ENCODE data around the gene MPL.
"Not testable (repeated sequence)": the region's sequence is repeated elsewhere in the genome, so short reads cannot be mapped to it uniquely, and the experiment has no call there.

The MPL gene

DNA sequence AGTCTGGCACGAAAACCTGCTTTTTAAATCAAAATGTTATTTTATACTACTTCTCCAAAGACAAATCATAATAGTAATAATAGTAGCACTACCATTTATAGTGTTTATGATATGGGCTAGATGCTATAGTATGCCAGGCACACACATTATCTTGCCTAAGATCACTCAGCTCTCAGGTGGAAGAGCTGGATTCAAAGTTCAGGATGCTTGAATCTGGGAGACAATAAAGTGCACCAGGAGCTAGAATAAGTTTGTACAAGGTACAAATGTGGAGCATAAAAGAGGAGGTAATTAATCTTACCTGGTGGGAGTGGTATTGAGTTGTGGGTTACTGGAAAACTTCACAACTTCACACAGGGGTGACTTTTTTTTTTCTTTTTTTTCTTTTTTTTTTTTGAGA is 40.2 kb downstream of the MPL start:
- DNase-seq (ENCODE audit: low read depth, low spot score), result no peak

DNA sequence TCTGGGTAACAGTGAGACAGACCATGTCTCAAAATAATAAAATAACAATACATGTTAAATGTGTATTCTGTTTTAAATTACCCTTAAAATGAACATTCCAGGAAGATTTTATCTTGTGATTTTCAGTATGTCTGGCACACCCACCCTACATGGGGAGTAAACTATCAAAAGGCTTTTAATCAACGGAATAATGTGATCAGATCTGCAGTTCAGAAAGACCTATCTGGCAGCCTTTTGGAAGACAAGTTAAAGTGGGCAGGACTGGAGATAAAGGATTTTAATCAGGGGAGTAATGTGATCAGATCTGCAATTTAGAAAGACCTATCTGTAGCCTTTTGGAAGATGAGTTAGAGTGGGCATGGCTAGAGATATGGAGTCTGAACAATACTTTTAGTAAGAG is 41.9 kb downstream of the MPL start:
- DNase-seq (ENCODE audit: low read depth, low spot score), result no peak

DNA sequence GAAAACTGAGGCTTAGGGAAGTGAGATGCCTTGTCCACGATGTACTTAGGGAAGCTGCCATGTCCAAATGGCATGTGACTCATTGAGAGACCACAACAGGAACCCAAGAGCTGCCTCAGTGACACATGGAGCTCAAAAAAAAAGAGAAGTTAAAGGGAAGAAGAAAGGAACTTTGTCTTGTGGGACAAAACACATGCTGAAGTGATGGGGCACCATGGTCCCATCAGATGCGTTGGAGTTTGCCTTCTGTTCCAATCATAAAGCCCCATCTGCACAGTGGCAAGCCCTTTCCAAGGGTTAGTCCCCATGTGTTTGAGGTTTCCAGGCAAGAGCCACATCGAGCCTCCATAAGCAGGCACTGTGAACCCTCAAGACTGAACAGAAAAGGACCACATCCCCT is 44.0 kb downstream of the MPL start:
- DNase-seq (ENCODE audit: low read depth, low spot score), result no peak

DNA sequence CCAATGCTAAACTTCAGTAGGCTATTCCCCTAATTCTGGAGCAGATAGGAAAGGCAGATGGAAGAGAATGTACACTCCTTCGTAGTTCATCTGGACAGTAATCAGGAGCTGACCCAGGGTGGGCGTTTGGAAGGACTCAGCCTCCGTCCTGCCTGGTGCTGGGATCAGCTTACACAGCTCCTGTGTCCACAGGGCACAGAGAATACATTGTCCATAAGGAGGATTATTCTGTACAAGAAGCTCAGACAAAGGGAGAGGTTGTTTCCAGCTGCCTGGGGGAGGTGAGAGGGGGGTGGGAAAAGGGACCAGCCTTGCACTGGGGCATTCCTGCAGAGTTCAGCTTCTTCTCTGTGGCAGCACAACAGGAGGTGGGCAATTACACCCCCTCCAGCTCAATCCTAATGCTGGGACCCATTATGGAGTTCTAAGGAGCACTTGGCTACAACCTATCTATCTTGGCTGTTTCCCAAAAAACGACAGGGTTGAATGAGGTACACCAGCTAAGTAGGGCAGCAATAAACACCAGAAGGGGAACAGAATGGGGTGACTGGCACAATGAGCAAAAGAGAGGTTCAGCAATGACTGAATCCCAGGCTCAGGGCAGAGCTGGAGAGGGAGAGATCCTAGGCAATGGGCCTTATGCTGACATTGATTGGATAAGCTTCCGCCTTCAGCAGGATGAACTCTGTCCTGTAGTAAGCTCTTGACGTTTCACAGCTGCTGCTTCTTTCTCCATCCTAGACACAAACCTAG is 44.6 kb downstream of the MPL start:
- no peak for DNase-seq (ENCODE audit: low read depth, low spot score)

DNA sequence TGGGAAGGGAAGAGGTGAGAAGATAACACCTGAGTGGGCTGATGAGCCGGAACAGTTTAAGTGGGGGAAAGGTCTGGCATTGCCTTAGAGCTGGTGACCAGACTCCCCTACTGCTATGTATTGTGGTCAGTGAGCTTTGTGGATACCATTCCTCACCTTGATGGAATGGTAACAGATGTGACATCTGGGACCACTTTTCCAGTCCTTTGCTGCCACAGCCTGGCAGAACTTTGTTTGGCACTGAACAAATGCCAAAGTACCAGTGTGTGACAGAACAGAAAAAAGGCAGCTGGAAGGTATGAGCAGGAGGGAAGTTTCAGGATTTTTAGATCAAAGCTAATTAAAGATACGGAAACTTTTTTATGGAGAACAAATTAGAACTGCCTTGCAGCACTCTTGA is 45.8 kb downstream of the MPL start:
- no peak for DNase-seq (ENCODE audit: low read depth, low spot score)

DNA sequence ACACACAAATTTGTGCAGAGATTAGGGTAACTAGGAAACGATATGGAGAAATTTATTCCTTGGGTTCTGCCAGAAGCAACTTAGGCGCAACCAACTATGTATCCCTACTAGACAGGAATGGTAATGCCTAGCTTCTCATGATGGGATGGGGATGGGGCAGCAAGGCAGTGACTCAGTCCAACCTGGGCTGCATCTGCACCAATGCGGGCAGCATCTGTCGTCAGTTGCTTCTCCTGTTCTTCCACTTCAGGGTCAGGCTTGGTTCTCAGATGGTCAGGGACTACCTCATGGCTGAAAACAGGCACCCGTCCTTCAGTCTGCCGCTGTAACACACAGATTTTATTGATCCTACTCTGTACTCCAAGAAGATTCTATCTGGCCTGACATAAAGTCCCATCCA is 49.1 kb downstream of the MPL start:
- no peak for DNase-seq (ENCODE audit: low read depth, low spot score)

DNA sequence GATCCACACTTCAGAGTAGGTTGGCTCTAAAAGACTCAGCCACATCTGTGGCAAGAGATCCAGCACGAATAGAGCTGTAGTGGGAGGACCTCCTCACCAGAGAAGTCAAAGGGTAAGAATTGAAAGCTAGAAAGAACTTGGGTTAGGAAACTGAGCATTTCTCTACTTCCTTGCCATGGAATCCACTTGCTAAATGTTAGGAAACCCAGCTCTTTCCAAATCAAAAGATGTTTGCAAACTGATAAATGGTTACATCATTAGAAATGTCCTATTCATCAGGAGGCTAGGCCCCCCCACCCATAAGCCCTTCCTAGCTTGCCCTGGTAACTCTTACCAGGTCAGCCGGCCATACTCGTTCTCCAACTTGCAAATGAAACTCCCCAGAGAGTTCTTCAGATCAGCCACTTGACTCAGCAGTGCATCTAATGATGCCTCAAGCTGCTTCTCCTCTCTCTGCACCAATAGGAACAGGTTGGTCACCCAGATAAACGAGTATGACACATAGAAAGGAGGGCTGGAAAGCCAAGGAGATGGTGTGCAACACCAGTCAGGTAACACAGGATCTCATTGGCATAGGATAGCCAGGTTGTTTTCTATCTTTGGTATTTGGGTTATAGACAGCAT is 50.5 kb downstream of the MPL start:
- no peak for DNase-seq (ENCODE audit: low read depth, low spot score)

DNA sequence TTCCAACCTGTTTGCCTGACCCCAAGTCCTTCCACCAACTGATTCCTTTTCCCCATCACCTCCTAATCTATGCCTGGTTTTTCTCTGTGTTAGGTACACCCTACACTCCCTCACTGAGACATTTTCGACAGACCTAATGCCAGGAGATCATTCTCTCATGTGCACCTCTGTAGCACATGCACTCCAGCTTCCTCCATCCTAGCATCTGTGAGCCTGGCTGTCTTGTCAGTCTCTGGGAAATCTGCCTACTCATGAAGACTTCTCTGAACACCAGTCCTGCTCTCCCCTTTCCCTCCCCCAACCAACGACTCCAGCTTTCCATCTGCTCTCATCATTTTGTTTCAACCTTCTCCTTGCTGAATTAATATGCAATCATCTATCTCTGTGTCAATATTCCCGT is 51.0 kb downstream of the MPL start:
- DNase-seq (ENCODE audit: low read depth, low spot score), result no peak

DNA sequence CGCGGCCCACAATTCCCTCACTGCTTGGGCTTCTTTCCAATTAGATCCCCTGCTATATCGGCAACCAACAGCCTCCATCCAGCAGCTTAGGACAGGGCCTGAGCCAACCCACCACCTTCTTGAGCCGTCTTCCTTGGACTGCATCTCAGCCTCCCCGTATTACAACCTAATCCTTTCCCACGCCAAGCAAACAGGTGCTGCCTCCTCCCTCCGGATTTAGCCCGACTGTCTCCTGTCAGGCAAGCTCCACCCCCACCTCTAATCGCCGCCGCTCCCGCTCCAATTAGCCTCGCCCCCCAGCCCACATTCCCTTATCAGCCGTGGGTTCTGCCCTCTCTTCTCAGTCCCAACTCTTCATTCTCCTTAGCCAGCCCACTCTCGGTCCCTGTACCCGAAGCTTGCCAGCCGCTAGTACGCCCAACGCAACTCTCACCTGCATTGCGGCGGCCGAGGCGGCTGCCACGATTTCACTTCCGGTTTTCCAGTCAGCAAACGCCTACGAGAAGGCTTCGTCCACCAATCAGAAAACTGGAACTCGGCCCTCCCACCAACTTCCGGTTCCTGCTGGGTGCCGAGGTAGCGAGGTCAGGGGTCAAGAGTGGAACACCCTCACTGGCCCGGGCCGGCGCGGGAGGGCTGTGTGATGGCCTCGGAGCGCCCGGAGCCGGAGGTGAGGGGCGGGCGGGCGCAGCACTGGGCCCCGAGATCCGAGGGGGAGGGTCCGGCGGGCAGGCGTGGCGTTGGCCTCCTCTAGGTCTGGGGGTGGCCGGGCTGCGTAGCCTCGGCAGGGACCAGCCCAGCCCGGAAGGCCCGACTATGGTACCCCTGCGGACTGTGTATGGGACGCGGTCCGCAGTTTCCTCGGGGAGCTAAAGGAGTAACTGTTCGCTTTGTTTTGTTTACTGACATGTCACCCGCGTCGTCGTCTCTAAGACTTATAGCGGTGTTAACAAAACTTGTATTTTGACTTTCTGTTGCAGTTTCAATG is 52.0 kb downstream of the MPL start, which contains the start of the genes MED8 and SZT2:
MED8 (minus strand) TSS at position 475 of the 988 bp plus-strand sequence; CDS start at position 439, 36 bp downstream.
SZT2 (plus strand) TSS at position 574 of the 988 bp plus-strand sequence; CDS start at position 644, 70 bp downstream.
- peak; percentile 85 for DNase-seq (ENCODE audit: low read depth, low spot score)

DNA sequence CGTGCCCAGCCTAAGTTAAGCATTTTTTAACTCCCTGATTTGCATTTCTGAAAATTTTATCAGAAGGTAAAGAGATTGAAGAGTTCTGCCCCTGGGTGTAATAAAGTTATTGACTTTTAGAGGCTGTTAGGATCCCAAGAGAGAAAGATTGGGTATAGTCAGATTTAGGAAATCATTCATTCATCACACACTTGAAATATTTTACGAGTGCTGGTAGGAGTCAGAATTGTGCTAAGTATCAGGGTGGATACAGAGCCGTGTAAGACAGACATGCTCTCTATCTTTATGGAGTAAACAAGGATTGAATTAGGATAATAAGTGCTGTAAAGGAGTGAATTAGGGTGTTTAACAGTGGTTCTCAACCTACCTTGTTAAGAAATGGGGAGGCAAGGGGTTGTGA is 55.1 kb downstream of the MPL start:
- DNase-seq (ENCODE audit: low read depth, low spot score), result no peak

DNA sequence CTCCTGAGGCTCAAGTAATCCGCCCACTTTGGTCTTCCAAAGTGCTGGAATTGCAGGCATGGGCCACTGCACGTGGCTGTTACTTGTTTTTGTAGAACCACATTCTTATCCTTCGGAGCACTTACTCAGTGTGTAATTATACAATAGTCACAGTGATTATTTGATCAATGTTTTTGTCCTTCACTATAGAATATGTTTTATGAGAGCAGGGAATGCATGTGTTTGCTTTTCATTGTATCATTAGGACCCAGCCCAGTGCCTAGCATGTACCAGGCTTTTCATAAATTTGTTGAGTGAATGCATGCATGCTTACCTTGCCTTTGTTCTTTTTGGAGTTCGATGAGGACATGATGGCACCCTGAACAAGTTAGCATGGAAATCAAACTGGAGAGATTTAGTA is 57.9 kb downstream of the MPL start:
- DNase-seq (ENCODE audit: low read depth, low spot score), result no peak

DNA sequence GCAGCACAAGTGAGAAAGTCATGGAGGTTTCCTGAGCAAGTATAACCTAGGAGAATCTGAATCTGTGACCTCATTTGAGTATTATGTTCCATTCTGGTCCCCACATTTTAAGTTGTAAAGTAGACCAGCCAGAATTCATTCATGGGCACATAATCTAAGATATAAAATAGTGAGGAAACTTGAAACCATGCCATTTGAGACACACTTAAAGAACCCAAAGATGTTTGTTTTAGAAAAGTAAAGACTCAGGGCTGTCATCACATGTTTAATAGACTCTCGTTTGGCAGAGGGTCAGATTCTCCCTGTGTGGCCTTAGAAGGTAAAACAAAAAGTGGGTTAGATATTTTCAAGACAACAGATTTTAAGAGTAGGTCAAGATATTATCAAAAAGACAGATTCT is 58.4 kb downstream of the MPL start:
- DNase-seq (ENCODE audit: low read depth, low spot score), result no peak

DNA sequence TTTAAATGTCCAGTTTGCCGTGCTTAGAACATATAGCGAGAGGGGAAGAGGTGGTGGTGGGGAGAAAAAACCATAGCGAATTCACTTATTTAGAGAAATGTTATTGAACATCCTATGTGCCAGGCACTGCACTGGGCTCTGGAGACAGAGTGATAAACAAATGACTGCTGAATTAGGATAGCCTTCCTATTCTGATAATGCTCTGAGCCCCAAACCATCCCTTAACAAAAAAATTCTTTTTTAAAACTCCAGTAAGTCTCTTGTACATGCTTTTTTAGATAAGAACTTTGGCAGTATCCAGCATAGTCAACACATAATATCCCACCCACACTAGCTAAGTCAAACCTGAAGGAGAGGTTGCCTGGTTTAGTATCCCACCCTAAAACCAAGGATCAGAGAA is 60.6 kb downstream of the MPL start:
- DNase-seq (ENCODE audit: low read depth, low spot score), result no peak

DNA sequence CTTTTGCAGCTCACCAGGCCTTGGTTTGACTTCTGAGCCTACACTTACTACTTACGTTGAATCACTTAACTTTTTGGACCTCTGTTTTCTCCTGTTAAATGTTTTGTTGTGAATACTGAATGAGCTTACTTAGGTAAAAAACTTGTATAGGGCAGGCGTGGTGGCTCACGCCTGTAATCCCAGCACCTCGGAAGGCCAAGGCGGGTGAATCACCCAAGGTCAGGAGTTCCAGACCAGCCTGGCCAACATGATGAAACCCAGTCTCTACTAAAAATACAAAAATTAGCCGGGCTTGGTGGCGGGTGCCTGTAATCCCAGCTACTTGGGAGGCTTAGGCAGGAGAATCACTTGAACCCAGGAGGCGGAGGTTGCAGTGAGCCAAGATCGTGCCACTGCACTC is 62.8 kb downstream of the MPL start:
- DNase-seq (ENCODE audit: low read depth, low spot score), result not testable (repeated sequence)

DNA sequence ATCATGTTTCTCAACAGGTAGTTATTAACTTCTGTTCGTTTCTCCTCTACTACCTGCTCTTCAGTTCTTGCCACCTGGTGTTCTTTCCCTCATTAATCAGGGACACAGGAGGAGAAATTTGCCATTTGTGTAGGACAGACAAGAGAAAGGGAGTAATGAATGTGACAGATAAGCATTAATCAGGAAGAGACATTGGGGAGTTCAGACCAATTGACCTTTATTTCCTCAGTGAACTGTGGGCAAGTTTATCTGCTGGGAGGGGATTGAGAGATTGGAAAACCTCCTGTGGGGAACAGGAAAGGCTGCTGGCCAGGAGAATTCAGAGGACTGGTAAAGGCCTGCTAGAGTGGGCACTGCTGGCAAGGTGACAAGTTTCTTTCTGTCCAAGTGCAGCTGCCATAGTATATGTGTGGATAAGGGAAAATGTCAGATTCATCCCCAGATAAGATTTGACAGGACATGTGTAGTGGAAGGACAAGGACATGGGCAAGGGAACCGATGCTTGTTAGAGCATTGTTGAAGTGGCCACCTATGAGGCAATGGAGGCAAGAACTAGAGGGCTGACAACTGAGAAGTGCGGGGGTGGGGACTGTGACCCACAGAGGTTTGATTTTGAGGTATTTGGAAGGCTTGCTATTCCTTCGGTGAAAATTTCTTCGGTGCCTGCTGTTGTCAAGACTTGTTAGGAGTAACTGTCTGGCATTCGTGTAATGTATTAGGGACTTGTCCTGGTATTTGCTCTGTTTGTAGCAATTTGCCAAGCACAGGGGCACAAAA is 64.7 kb downstream of the MPL start:
- no peak for DNase-seq (ENCODE audit: low read depth, low spot score)

Data from activated CD4-positive, CD25-positive, alpha-beta regulatory T cell treated with anti-CD3 and anti-CD28 coated beads, Interleukin-2, amount 50 U/mL, for 16 hours (primary cell).